ENCODE measurements around the gene CD86.

DNA sequence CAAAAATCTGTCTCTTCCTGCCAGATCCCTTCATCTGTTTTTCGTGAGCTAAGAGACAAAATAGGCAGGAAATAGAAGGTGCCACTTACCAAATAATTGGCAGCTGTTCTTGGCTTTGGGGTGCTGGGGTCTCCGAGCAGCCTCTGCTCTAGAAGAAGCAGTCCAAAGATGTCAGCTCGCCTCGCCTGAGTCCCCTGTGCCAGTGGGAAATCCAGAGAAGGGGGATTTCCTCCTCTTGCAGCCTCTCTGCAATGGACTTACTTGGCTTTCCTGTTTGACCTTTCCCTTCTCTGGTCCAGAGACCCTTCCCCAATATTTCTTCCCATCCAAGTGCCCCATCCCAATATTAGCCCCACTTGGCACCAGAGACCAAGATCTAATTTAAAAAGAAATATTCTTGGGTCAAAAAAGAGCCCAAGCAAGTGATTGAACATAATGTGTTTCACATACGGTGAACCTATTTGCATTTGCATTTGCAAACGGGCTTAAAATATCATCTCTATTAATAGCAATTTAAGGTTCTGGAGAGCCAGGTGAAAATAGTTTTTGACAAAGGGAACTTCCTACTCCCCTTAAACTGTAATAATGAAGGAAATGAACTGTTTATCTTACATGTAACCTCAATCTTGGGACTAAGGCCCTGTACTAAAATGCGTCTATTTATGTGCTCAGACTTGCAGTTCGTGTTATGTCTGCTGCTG is 23.2 kb downstream of the CD86 start:
- TF ChIP-seq CTCF (IDR thresholded peaks at IDR 0.05) = no peak
- TF ChIP-seq POLR2AphosphoS5 (IDR thresholded peaks at IDR 0.05) = no peak
- no peak for TF ChIP-seq POLR2A (IDR thresholded peaks at IDR 0.05)
- TF ChIP-seq EP300 (IDR thresholded peaks at IDR 0.05; ENCODE audit: low read depth) = no peak
